Large intestine (tissue), 3 donors: Measurements from ENCODE around the gene RPTOR. TPM values are rescaled to one million over a fixed set of nuclear protein-coding genes. Genes with fewer than 3 reads are reported as not detected.
"Not testable (repeated sequence)": the region's sequence is repeated elsewhere in the genome, so short reads cannot be mapped to it uniquely, and the experiment has no call there.

Experiments
- DNase-seq, 2 donors: peaks; one replicate each; pipeline versions ENCODE4 v3.0.0 to v3.0.0-alpha.2; 2013
- H3K27ac ChIP-seq: one replicate; pipeline ENCODE4 v1.5.1; 2013; ENCODE audit warnings: low read length
- H3K27me3 ChIP-seq: 2 replicates; pipeline ENCODE4 v1.6.1; 2013; ENCODE audit warnings: low read length; ENCODE audit not compliant: control insufficient read depth, insufficient read depth
- H3K36me3 ChIP-seq: 2 replicates; pipeline ENCODE4 v1.6.1; 2013; ENCODE audit warnings: low read length; ENCODE audit not compliant: control insufficient read depth, insufficient read depth
- H3K4me1 ChIP-seq: one replicate; pipeline ENCODE4 v1.6.1; 2013; ENCODE audit warnings: low read length; ENCODE audit not compliant: control insufficient read depth, insufficient read depth
- H3K4me3 ChIP-seq: one replicate; pipeline ENCODE4 v1.5.1; 2013; ENCODE audit warnings: low read length
- H3K9me3 ChIP-seq: one replicate; pipeline ENCODE4 v1.6.1; 2013; ENCODE audit warnings: mild to moderate bottlenecking, low read depth, low read length, moderate library complexity; ENCODE audit not compliant: control insufficient read depth
- WGBS: methylation state at CpG from one replicate; pipeline ENCODE4 v1.1.5; 2013; ENCODE audit warnings: low lambda C conversion rate; ENCODE audit not compliant: insufficient coverage; 5-methylcytosine and 5-hydroxymethylcytosine counted together
- polyA plus RNA-seq: library from polyadenylated mRNA; unstranded; fragments of 120-200 nt; gene quantifications from one replicate; pipeline ENCODE4 v1.2.1, GENCODE V29; 2013

Gene RPTOR
- polyA plus RNA-seq, 1 donor: 16.8 TPM

DNA sequence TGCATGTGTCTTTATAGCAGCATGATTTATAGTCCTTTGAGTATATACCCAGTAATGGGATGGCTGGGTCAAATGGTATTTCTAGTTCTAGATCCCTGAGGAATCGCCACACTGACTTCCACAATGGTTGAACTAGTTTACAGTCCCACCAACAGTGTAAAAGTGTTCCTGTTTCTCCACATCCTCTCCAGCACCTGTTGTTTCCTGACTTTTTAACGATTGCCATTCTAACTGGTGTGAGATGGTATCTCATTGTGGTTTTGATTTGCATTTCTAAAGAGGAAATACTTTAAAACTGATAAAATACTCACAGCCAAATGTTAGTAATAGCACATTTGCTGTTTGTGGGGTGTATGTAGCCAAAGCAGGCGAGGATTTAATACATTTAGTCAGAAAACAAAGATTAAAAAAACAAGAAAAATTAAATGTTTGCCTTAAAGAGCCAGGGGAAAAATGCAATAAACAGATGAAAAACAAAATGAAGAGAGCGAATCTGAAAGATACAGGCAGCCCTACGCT lies 220.0 kb downstream of the RPTOR start:
- DNase-seq, H3K27me3 ChIP-seq, H3K9me3 ChIP-seq, H3K27ac ChIP-seq, H3K4me1 ChIP-seq, H3K4me3 ChIP-seq, H3K36me3 ChIP-seq: not testable (repeated sequence)
- WGBS: 100% methylated on average over 2 of the region's 5 CpGs

DNA sequence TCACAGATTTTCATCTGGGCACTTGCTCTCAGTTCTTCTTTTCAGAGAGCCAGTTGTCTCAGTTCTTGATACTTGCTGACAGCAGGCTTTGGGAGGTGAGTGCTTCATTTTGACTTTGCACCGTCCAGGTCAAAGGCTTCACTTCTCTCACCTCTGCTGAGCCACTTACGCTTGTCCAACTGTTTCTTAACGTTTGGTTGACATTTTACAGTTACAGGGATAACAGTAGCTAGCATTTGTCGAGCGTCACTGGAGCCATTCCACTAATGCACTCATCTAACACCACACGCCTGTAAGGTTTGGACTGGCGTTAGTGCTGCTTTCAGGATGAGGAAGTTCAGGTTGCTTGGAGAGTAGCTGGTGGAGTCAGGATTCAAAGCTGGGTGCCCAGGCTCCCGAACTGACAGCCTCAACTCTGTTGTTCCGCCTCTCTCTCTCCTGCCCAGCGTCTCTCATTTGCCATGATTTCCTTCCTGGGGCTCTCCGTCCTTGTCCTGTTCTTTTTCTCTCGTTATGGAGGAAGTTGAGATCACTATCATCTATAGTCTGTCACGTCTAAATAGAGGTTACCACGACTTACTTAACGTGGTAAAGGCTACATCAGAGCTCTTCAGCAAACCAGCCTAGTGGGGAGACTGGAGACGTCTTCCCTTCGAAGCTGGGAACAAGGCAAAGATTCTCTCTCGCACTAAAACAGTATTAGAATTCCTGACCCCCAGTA lies 220.8 kb downstream of the RPTOR start:
- no peak overlapping the region for H3K27ac ChIP-seq
- no peaks in the 10 kb centered on the region for H3K36me3 ChIP-seq
- H3K4me1 ChIP-seq: no peaks in the 10 kb centered on the region
- WGBS: 100% methylated on average over 4 of the region's 18 CpGs
- DNase-seq: no peak
- no peak overlapping the region for H3K4me3 ChIP-seq
- H3K9me3 ChIP-seq: no peaks in the 10 kb centered on the region
- no peaks in the 10 kb centered on the region for H3K27me3 ChIP-seq

DNA sequence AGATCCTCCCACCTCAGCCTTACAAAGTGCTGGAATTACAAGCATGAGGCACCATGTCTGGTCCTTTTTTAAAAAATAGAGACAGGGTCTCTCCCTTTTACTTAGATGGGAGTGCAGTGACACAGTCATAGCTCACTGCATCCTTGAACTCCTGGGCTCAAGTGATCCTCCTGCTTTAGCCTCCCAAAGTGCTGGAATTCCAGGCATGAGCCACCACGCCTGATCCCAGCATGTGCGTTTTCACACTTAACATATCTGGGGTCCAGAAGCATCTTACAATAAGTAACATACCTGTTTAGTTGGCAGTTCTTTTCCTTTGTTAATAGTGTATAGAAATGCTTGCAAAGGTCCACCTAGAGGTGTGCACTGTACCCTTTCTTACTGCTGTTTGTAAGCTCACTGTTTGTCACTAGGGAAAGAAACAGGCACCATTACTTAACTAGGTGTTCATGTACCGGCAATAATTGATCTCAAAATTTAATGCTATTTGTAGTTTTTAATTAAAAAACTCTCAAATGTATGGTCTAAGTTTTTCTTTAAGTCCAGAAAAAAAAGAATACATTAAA lies 221.7 kb downstream of the RPTOR start:
- no peak for DNase-seq
- H3K4me1 ChIP-seq: no peaks in the 10 kb centered on the region
- no peak overlapping the region for H3K4me3 ChIP-seq
- H3K27me3 ChIP-seq: no peaks in the 10 kb centered on the region
- peaks cover 4% of the 10 kb centered on the region for H3K36me3 ChIP-seq
- no peak overlapping the region for H3K27ac ChIP-seq
- WGBS: 100% methylated on average over 1 of the region's 3 CpGs
- no peaks in the 10 kb centered on the region for H3K9me3 ChIP-seq

DNA sequence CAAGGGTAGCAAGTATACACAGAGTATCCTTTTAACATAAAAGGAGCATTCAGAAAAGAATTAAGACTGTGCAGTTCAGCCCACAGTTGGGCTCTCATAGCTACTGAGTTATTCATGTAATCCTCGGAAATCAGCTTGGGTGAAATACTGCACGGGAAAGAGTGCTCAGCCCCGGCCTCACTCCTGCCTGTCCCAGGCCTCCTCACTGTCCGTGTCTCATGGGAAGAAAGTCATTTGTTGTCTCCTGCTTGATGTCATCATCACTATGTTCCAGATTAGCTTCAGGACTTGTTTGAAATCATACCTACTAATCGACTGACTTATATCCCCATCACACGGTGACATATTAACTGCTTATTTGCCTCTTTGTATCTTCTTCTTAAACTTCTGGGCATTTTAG lies 223.8 kb downstream of the RPTOR start:
- Histone ChIP-seq H3K36me3 (peaks cover 4% of the 10 kb centered on the region), H3K9me3 (no peaks in the 10 kb centered on the region), H3K27ac (no peak overlapping the region), H3K4me3 (no peak overlapping the region), H3K4me1 (no peaks in the 10 kb centered on the region), H3K27me3 (no peaks in the 10 kb centered on the region)
- WGBS: 100% methylated on average over 1 of the region's 6 CpGs
- no peak for DNase-seq

DNA sequence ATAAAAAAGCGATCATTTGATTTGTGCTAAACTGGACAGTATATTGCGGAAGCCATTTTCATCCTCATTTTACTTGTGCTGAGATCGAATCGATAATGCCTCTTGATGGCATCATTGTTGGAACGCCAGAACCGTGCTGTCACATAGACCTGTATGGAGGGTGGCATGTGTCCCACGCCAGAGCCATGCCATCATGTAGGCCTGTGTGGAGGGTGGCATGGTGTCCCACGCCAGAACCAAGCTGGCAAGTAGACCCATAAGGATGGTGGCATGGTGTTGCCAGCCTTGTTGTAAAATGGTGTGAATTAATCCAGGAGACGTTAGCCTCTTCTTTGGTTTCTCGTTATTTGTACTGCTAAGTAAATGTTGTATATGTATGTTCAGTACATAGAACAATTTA lies 224.3 kb downstream of the RPTOR start:
- Histone ChIP-seq H3K27me3 (no peaks in the 10 kb centered on the region), H3K9me3 (no peaks in the 10 kb centered on the region), H3K4me1 (no peaks in the 10 kb centered on the region), H3K4me3 (no peak overlapping the region), H3K27ac (no peak overlapping the region), H3K36me3 (peaks cover 4% of the 10 kb centered on the region)
- whole genome bisulfite sequencing: no CpG with 5 or more reads among the region's 10 CpGs
- no peak for DNase-seq

DNA sequence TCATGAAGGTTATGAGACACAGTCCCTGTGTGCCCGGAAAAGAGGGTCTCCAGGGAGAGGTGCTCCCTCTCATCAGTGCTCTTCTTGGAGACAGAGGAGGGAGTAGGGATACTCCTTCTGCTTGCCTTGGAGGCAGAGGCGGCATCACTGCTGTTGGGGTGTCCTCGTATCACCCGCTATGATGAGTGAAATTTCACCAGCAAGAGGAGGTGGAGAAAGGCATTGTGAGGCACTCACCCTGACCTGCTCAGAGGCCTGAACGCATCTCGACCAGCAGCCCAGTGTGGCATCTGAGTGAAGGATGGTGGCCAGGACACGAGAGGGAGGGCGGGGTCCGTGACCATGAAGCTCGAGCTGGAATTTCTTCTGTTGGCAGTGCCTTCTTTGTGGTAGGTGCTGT lies 224.9 kb downstream of the RPTOR start:
- no peak overlapping the region for H3K27ac ChIP-seq
- H3K27me3 ChIP-seq: no peaks in the 10 kb centered on the region
- no peaks in the 10 kb centered on the region for H3K4me1 ChIP-seq
- H3K4me3 ChIP-seq: no peak overlapping the region
- DNase-seq: no peak
- H3K36me3 ChIP-seq: peaks cover 5% of the 10 kb centered on the region
- WGBS: no CpG with 5 or more reads among the region's 10 CpGs
- H3K9me3 ChIP-seq: no peaks in the 10 kb centered on the region

DNA sequence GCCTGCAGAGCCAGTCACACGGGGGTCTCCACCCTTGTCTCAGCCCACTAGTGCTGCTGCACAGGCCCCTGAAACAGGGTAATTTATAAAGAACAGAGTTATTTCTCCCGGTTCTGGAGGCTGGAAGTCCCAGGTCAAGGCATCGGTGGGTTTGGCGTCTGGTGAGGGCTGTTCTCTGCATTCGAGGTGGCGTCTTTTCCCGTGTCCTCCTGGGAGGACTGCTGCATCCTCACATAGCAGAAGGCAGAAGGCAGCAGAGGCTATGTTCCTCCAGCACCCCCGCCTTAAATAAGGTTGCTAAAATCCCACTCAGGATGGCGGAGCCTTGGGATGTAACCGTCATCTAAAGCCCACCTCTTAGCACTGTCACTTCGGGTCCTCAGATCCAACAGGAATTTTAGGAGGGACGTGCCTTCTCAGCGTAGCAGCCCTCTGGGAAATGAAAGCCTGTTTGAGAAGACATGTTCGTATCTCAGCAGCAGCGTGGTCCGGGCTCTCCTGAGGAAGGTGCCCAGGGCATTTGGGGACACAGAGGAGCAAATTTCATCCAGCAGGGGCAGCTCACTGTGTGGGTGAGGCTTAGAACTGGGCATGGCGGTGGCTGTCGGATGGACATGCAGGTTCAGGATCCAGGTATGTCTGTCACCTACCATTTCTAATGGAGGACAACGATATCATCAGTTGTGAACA lies 225.4 kb downstream of the RPTOR start:
- Histone ChIP-seq H3K4me1 (no peaks in the 10 kb centered on the region), H3K27me3 (no peaks in the 10 kb centered on the region), H3K4me3 (no peak overlapping the region), H3K36me3 (peaks cover 6% of the 10 kb centered on the region), H3K9me3 (no peaks in the 10 kb centered on the region), H3K27ac (no peak overlapping the region)
- no peak for DNase-seq
- no CpG with 5 or more reads among the region's 19 CpGs for WGBS

DNA sequence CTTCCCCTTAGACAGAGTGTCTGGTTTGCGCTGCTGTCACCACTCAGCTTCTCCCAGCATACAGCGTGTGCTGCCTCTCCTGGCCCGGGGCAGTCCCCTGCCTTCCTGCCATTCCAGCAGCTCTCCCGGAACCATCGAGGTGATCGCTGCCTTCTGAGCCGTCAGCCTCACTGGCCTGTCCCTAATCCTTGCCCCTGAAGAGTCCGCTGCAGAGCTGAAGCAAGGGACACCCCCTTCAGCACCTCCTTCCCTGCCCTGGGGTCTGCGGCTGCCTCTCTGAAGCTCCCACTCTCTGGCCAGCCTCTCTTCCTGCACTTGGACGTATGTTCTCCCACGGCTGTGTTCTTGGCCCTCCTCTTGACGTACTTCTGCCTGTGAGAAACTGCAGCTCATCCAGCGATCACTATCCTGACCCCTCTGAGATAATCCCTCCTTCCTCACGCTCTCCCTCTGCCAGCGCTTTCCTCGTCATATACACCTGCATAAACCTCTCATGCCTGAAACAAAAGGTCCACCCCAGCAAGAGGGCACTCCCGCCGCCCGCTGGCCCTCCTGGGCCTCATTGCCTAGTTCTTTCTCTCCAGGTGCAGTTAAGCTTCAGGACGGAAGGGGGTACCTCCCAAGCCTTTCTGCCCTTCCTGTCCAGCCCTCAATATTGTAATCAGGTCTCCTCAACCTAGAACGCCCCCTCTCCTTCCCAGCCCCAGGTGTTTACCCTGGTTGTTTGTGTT lies 226.4 kb downstream of the RPTOR start:
- no peak overlapping the region for H3K27ac ChIP-seq

DNA sequence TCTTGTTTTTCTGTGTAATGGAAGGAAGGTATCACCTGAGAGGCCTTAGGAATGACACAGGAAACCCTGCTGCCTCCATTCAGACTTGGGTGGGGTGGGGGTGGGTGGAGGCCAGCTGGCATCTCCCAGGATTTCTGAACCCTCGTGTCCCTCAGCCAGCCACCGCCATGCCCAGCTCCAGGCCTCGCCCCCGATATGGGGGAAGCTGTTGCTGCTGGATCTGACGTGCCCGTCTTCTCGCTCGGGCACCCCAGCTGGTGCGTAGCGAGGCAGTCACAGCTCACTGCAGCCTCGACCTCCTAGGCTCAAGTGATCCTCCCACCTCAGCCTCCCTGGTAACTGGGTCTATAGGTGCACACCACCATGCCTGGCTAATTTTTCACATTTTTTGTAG lies 227.0 kb downstream of the RPTOR start:
- no CpG with 5 or more reads among the region's 11 CpGs for WGBS

More for the DNA sequence above, 226.4 kb downstream of the RPTOR start:
- no peaks in the 10 kb centered on the region for H3K9me3 ChIP-seq
- no peaks in the 10 kb centered on the region for H3K4me1 ChIP-seq
- H3K27me3 ChIP-seq: no peaks in the 10 kb centered on the region
- no CpG with 5 or more reads among the region's 21 CpGs for WGBS
- H3K4me3 ChIP-seq: no peak overlapping the region
- peaks cover 6% of the 10 kb centered on the region for H3K36me3 ChIP-seq
- DNase-seq: no peak

DNA sequence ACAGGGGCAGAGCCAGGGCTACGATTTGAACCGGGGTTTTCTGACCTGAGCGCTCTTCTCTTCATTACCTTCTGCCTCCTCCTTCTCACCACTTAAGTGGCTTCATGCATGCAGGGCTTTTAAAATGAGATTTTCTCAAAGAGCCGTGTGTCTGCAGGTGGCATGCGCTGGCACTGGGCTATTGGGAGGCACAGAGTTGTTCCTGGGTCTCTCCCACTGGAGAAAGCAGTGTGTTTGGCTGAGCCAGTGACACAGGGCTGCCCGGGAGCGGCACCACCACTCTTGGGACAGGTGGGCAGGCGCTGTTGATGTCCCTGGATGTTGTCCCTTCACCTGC lies 228.2 kb downstream of the RPTOR start:
- Histone ChIP-seq H3K9me3 (no peaks in the 10 kb centered on the region), H3K4me3 (no peak overlapping the region), H3K27me3 (no peaks in the 10 kb centered on the region), H3K27ac (no peak overlapping the region), H3K36me3 (peaks cover 6% of the 10 kb centered on the region), H3K4me1 (no peaks in the 10 kb centered on the region)
- no peak for DNase-seq
- no CpG with 5 or more reads among the region's 8 CpGs for WGBS

More for the DNA sequence above, 227.0 kb downstream of the RPTOR start:
- Histone ChIP-seq H3K4me1 (no peaks in the 10 kb centered on the region), H3K27me3 (no peaks in the 10 kb centered on the region), H3K36me3 (peaks cover 6% of the 10 kb centered on the region), H3K27ac (no peak overlapping the region), H3K4me3 (no peak overlapping the region), H3K9me3 (no peaks in the 10 kb centered on the region)
- DNase-seq: no peak
